H54 (cell line): ENCODE data around the gene DHRS3.
"Not testable (repeated sequence)": the region's sequence is repeated elsewhere in the genome, so short reads cannot be mapped to it uniquely, and the experiment has no call there.

Source experiments
- DNase-seq: peaks from one replicate; pipeline ENCODE4 v3.0.0; 2011; ENCODE audit warnings: low spot score, mixed read lengths; ENCODE audit not compliant: insufficient read length
- FAIRE-seq: peaks from 3 replicates; lab custom pipeline; 2011; peaks lifted over from hg19 to GRCh38; lab: Jason Lieb, UNC
- POLR2A ChIP-seq: IDR thresholded peaks from 2 replicates; pipeline ENCODE4 v1.6.1; 2011; ENCODE audit warnings: low read depth, mild to moderate bottlenecking, low read length

Gene DHRS3

DNA sequence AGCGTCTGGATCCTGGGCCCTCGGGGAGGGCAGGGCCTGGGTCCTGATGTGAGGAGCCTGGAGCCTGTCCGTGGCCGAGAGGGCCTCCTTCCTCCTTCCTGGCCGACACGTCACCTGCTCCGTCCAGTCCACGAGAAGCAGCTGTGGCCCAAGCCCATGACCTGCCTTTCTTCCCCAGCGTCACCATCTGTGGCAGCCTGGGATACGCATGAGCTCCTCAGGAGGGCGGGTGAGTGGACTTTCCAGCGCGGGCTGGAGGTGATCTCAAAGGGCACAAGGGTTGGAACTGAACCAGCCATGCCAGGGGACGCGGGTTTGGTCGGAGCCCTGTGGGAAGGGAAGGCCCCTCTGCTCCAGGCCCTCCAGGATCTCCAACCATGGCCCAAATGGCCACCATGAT, 90.4 kb downstream of the DHRS3 start:
- FAIRE-seq: no peak
- DNase-seq: no peak
- no peak for TF ChIP-seq POLR2A

DNA sequence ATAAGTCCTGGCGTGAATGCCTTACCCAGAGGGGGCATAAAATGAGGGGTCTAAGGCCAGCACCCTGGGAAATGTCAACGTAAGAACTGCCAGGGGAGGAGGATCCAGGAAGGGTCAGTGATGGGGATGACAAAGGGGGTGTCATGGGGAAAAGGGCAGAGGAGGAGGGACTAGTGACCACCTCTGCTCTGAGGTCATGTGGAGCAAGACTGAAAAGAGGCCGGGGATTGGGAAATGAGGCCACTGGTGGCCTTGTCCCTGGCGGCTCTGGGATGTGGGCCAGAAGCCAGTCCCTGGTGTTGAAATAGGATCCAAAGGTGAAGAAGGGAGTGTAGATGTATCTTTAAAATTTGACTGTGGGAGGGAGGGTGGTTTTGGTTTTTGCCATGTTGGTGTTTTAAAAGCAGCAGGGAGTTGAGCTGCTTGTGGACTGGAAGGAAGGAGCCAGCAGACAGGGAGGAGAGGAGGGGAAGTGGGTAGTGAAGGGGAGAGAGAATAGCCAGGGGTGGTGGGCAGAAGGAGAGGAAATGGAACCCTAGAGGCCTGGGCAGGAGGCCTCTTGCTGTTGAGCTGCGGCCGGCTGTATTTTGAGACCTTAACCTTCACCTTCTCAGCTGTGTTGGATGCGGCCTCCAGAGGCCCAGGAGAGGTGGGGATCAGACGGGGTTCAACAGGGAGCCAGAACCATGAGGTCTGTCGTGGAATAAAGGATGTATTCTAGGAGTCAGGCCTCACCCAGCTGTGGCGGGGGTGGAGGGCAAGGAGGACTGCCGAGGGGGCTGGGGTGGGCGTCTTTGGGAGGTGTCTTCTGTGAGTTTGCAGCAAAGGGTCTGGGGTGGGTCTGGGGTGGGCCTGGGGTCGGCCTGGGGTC, 92.5 kb downstream of the DHRS3 start:
- FAIRE-seq (no peak), DNase-seq (no peak)
- no peak for TF ChIP-seq POLR2A

DNA sequence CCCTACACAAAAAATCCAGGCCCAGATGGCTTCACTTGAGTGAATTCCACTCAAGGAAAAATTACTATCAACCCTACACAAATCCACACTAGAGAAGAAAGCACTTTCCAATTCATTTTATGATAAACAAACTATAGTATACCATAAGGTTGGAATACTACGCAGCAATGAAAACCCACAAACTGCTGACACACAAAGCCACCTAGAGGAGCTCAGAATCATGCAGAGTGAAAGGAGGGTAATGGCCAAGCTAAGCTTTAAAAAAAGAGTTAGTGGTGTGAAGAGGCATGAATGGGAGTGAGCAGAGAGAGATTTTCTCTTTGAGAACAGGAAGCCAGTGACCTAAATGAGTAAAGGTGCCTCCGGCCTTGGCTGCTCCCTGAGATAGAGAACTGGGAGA, 93.7 kb downstream of the DHRS3 start:
- DNase-seq: no peak
- FAIRE-seq: no peak
- TF ChIP-seq POLR2A: no peak

DNA sequence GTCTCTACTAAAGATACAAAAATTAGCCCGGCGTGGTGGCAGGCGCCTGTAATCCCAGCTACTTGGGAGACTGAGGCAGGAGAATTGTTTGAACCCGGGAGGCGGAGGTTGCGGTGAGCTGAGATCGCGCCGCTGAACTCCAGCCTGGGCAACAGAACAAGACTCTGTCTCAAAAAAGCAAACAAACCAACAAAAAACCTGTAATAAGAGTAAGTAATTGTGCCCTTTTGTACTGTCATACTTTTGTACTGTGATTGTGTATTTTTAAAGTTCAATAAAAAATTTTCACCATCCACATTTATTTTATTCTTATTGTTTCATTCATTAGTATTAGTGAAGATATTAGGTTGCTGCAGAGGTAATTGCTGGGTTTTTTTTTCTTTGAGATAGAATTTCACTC, 95.2 kb downstream of the DHRS3 start:
- DNase-seq, FAIRE-seq: not testable (repeated sequence)

DNA sequence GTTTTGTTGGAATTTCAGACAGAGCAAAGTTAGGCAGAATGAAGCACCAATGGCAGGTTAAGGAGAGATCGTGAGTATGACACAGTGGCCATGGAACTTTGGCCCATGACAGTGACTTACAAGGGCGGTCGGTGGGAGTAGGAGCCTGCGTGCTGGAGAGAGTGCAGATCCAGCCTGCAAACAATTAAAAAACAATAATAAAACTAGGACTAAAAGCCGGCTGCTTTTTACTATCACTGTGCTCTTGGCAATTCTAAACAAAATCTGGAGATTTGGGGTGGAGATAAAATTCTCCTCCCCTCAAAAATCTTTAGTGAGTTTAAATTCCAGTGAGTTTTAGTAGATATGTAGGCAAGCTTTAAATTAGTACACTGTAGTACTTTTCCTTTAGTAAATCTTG, 96.9 kb downstream of the DHRS3 start:
- no peak for TF ChIP-seq POLR2A
- DNase-seq: no peak
- FAIRE-seq: no peak

DNA sequence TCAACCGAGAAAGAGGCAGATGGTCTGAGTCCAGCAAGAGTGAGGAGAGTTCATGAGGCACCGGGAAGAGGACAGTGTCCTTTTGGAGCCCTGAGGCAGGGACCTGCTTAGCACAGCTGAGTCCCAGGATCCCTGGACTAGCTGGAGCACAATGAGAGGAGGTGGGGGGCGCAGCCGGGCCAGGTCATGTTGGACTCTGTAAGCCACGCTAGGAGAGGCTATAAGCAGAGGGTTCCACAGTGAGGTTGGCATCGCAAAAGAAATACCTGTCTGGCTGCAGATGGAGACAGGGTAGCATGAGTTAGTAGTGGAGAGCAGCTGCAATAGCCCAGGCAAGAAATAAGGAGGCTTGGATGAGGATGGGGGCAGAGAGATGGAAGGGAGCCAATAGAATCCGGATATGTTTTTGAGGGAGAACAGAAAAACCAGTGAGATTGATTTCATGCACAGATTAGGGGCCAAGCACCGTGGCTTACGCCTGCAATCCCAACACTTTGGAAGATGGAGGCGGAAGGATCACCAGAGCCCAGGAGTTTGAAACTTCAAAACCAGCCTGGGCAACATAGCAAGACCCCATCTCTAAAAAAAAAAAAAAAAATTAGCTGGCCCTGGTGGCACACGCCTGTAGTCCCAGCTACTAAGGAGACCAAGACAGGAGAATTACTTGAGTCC, 98.2 kb downstream of the DHRS3 start:
- no peak for TF ChIP-seq POLR2A
- no peak for FAIRE-seq
- no peak for DNase-seq

DNA sequence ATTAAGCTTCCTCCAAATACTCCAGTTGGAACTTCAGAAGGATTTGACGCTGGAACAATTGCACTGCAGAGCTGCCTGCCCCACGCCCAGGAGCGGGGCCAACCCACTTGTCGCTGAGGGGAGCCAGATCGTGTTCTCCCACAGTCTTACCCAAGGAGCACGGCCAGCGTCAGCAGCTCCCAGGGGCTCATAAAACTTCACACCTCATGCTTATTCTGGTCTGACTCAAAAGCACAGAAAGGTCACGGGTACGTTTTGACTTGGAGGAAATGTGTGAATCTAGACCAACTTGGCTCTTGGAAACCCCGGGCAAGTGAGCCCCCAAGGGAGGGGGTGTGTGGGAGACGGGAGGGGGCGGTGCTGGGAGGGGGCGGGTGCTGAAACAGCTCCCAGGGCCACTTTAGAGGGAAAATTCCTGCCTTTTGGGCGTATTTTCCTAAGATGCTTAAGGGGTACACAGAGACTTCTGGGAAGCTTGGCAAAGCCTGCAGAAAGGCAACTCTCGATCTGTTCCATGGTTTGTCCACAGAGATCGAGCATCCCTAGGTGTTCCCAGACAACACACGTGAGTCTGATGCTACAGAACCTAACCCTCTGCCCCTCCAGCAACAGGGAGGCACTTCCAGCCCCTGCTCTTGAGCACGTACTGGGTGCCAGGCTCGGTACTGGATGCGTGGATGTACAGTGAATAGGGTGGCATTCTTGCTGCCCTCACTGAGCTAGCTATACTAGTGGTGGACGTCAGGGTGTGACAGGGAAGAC, 98.9 kb downstream of the DHRS3 start:
- DNase-seq: no peak
- TF ChIP-seq POLR2A: no peak
- no peak for FAIRE-seq
